SU-DHL-6 (cell line): ENCODE results near the gene GARIN5B.

Experiments used
- H2AFZ ChIP-seq: fragments of 200-600 bp; sonication (generic); 2 replicates; pipeline ENCODE4 v1.6.1; 2014; ENCODE audit warnings: low read depth, mild to moderate bottlenecking, moderate library complexity, mixed read lengths, antibody characterized with exemption, low read length; ENCODE audit not compliant: severe bottlenecking
- H3F3A ChIP-seq: fragments of 200-600 bp; shearing (Covaris generic); 2 replicates; pipeline ENCODE4 v1.6.0; 2016; ENCODE audit warnings: antibody characterized with exemption, mild to moderate bottlenecking; ENCODE audit not compliant: insufficient read depth
- H3K27ac ChIP-seq: fragments of 200-600 bp; sonication (generic); 2 replicates; pipeline ENCODE4 v1.5.1; 2016; ENCODE audit warnings: low read depth, mild to moderate bottlenecking, low read length, moderate library complexity, mixed read lengths
- H3K27me3 ChIP-seq: fragments of 200-600 bp; sonication (generic), shearing (Covaris generic); 2 replicates; pipeline ENCODE4 v1.6.0; 2014; ENCODE audit warnings: mild to moderate bottlenecking, low read length
- H3K36me3 ChIP-seq: fragments of 200-600 bp; sonication (generic); 2 replicates; pipeline ENCODE4 v1.6.1; 2014; ENCODE audit warnings: mild to moderate bottlenecking, low read length, mixed read lengths
- H3K4me2 ChIP-seq: fragments of 300-600, 200-600 bp; shearing (Covaris generic), sonication (generic); 2 replicates; pipeline ENCODE4 v1.6.0; 2014; ENCODE audit warnings: low read length, low read depth, mild to moderate bottlenecking; ENCODE audit not compliant: poor library complexity, severe bottlenecking
- H3K4me3 ChIP-seq: fragments of 200-600 bp; sonication (generic); 2 replicates; pipeline ENCODE4 v1.5.1; 2014; ENCODE audit warnings: antibody characterized with exemption, low read length, mild to moderate bottlenecking, mixed read lengths; ENCODE audit not compliant: insufficient read depth, poor library complexity, severe bottlenecking
- H3K79me2 ChIP-seq: fragments of 200-600 bp; sonication (generic); 2 replicates; pipeline ENCODE4 v1.6.1; 2014; ENCODE audit warnings: mild to moderate bottlenecking, low read length, moderate library complexity; ENCODE audit not compliant: insufficient read depth
- H3K9ac ChIP-seq: fragments of 200-600 bp; sonication (generic); 2 replicates; pipeline ENCODE4 v1.7.0; 2014; ENCODE audit warnings: mild to moderate bottlenecking, low read length
- H3K9me2 ChIP-seq: fragments of 200-600 bp; sonication (generic); replicated peaks from 2 replicates; pipeline ENCODE4 v1.6.1; 2014; ENCODE audit warnings: low read length; ENCODE audit not compliant: insufficient read depth
- H3K9me3 ChIP-seq: fragments of 200-600 bp; sonication (generic); 2 replicates; pipeline ENCODE4 v1.6.1; 2014; ENCODE audit warnings: low read length, mixed read lengths; ENCODE audit not compliant: insufficient read depth
- H4K20me1 ChIP-seq: fragments of 200-600 bp; sonication (generic); 2 replicates; pipeline ENCODE4 v1.6.1; 2014; ENCODE audit warnings: low read depth, mild to moderate bottlenecking, antibody characterized with exemption, low read length, moderate library complexity, mixed read lengths
- CTCF ChIP-seq: fragments of 200-600 bp; sonication (generic); IDR thresholded peaks from one replicate; pipeline ENCODE4 v1.5.1; 2017; ENCODE audit warnings: antibody characterized with exemption, mild to moderate bottlenecking, low read length, moderate library complexity; ENCODE audit not compliant: insufficient read depth, poor library complexity, severe bottlenecking
- EZH2phosphoT487 ChIP-seq: fragments of 200-600 bp; sonication (generic), shearing (Covaris generic); conservative IDR thresholded peaks from 2 replicates; pipeline ENCODE4 v1.6.1; 2018; ENCODE audit warnings: mild to moderate bottlenecking, antibody characterized with exemption, low read length, moderate library complexity, mixed read lengths

GARIN5B gene

GRCh38 chr19:55382013-55382412 lies 19.0 kb upstream of the GARIN5B start:
- Histone ChIP-seq H3K27ac (no peak overlapping the region), H3K9ac (no peak overlapping the region), H3K9me3 (no peaks in the 10 kb centered on the region), H3K79me2 (peaks cover 12% of the 10 kb centered on the region), H4K20me1 (peaks cover 6% of the 10 kb centered on the region), H2AFZ (no peak overlapping the region), H3K4me3 (no peak overlapping the region), H3K4me2 (peak overlapping the region; percentile 67), H3K27me3 (no peaks in the 10 kb centered on the region), H3K36me3 (peaks cover 11% of the 10 kb centered on the region), H3F3A (peaks cover 21% of the 10 kb centered on the region), H3K9me2 (no peaks in the 10 kb centered on the region)
- TF ChIP-seq EZH2phosphoT487, result no peak
- no peak for TF ChIP-seq CTCF

GRCh38 chr19:55379174-55379573 lies 16.1 kb upstream of the GARIN5B start:
- Histone ChIP-seq H3K79me2 (no peaks in the 10 kb centered on the region), H2AFZ (no peak overlapping the region), H3K9me2 (no peaks in the 10 kb centered on the region), H3K9me3 (no peaks in the 10 kb centered on the region), H3K27me3 (no peaks in the 10 kb centered on the region), H4K20me1 (no peaks in the 10 kb centered on the region), H3K9ac (no peak overlapping the region), H3K27ac (no peak overlapping the region), H3F3A (0 out of 2 replicates have a peak, but pooled peaks cover 3% of the 10 kb centered on the region), H3K36me3 (no peaks in the 10 kb centered on the region), H3K4me2 (no peak overlapping the region), H3K4me3 (no peak overlapping the region)
- TF ChIP-seq CTCF (no peak), EZH2phosphoT487 (no peak)

GRCh38 chr19:55377356-55378131 lies 14.5 kb upstream of the GARIN5B start:
- Histone ChIP-seq H3K79me2 (no peaks in the 10 kb centered on the region), H3K36me3 (no peaks in the 10 kb centered on the region), H3K27me3 (no peaks in the 10 kb centered on the region), H2AFZ (no peak overlapping the region), H4K20me1 (no peaks in the 10 kb centered on the region), H3K4me3 (no peak overlapping the region), H3K9me2 (no peaks in the 10 kb centered on the region), H3K27ac (no peak overlapping the region), H3K4me2 (no peak overlapping the region), H3K9ac (no peak overlapping the region), H3K9me3 (no peaks in the 10 kb centered on the region), H3F3A (no peaks in the 10 kb centered on the region)
- TF ChIP-seq CTCF (no peak), EZH2phosphoT487 (no peak)
